Measurements from ENCODE around the gene MST1.

MST1 gene

GRCh38 chr3:49654955-49655556 is 34.2 kb downstream of the MST1 start:
- H3K4me3 ChIP-seq (ENCODE audit: low read length): no peak overlapping the region
- no peak for TF ChIP-seq ZNF274 (IDR thresholded peaks at IDR 0.05; ENCODE audit: low read depth, low read length)

- TF ChIP-seq ZNF274 (IDR thresholded peaks at IDR 0.05; ENCODE audit: low read depth, low read length): no peak
- H3K4me3 ChIP-seq (ENCODE audit: low read length): no peak overlapping the region
These were observed 35.0 kb downstream of the MST1 start for GRCh38 chr3:49654176-49654825.

DNA sequence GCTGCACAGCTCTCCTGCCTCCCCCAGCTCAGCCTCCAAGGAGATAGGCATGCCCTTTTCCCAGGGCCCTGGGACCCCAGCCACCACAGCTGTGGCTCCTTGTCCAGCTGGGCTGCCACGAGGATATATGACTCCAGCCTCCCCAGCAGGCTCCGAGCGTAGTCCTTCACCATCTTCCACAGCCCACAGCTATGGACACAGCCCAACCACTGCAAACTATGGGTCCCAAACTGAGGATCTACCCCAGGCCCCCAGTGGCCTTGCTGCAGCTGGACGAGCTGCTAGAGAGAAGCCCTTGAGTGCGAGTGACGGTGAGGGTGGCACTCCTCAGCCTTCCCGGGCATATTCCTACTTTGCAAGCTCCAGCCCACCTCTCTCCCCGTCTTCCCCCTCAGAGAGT is 35.7 kb downstream of the MST1 start:
- no peak overlapping the region for H3K4me3 ChIP-seq (ENCODE audit: low read length)
- TF ChIP-seq ZNF274 (IDR thresholded peaks at IDR 0.05; ENCODE audit: low read depth, low read length): no peak

GRCh38 chr3:49652903-49653415 is 36.3 kb downstream of the MST1 start:
- no peak overlapping the region for H3K4me3 ChIP-seq (ENCODE audit: low read length)
- no peak for TF ChIP-seq ZNF274 (IDR thresholded peaks at IDR 0.05; ENCODE audit: low read depth, low read length)

GRCh38 chr3:49652218-49652902 is 36.9 kb downstream of the MST1 start:
- H3K4me3 ChIP-seq (ENCODE audit: low read length): no peak overlapping the region
- TF ChIP-seq ZNF274 (IDR thresholded peaks at IDR 0.05; ENCODE audit: low read depth, low read length): no peak

DNA sequence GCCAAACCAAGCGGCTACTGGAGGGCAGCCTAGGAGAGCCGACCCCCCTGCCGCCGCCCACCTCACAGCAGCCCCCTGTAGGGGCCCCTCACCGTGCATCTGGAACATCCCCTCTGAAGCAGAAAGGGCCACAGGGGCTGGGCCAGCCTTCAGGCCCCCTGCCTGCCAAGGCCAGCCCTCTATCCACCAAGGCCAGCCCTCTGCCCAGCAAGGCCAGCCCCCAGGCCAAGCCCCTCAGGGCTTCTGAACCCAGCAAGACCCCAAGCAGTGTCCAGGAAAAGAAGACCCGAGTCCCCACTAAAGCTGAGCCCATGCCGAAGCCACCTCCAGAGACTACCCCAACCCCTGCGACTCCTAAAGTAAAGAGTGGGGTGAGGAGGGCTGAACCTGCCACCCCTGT is 38.6 kb downstream of the MST1 start:
- no peak for TF ChIP-seq ZNF274 (IDR thresholded peaks at IDR 0.05; ENCODE audit: low read depth, low read length)
- H3K4me3 ChIP-seq (ENCODE audit: low read length): no peak overlapping the region

GRCh38 chr3:49650177-49650576 is 39.1 kb downstream of the MST1 start:
- no peak for TF ChIP-seq ZNF274 (IDR thresholded peaks at IDR 0.05; ENCODE audit: low read depth, low read length)
- no peak overlapping the region for H3K4me3 ChIP-seq (ENCODE audit: low read length)

DNA sequence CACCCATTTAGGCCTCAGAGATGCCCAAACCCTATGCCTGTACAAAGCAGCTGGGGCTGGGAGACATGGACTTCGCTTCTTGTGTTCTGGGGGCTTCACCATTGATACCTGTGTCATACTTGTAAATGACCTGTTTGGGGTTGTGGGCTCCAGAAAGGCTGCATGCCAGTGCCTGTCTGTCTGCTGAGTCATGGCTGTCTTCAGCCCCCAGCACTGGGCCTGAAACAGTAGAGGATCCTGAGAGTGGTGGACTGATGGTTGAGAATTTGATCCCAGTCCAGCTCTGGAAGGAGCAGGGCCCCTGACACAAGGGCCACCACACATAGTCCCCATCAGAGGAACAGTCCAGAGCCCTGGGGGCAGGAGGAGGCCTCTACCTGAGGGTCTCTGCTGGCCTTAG is 39.7 kb downstream of the MST1 start:
- TF ChIP-seq ZNF274 (IDR thresholded peaks at IDR 0.05; ENCODE audit: low read depth, low read length): no peak
- no peak overlapping the region for H3K4me3 ChIP-seq (ENCODE audit: low read length)

DNA sequence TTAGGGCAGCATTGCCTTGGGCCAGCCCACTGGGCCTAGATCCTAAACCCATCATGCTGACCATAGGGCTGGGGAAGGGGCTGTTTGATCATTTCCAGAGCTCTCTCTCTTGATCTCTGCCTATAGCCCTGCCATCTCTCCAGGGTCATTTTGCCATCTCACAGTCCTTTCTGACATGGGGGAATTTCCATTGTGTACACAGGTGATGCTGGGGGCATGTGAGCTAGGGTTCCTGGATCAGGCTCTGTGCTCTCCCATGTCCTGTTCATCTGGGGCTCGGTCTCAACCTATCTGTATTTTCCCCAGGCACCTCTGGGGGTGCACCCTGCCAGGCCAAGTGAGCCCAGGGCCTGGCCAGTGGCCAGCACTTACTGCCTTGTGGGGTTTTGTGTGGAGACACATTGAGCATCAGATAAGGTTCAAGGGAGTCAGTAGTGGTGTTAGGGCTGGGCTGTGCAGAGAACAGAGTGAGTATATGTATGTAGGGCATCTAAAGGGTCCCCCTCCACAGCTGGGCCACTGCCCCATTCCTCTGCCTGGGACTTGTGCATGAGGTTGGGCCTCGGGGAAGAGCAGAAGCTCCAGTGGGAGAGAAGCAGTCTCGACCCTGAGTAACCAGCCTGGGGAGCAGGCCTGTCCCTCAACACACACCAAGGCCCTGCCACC is 40.8 kb downstream of the MST1 start:
- H3K4me3 ChIP-seq (ENCODE audit: low read length): no peak overlapping the region
- TF ChIP-seq ZNF274 (IDR thresholded peaks at IDR 0.05; ENCODE audit: low read depth, low read length): no peak

DNA sequence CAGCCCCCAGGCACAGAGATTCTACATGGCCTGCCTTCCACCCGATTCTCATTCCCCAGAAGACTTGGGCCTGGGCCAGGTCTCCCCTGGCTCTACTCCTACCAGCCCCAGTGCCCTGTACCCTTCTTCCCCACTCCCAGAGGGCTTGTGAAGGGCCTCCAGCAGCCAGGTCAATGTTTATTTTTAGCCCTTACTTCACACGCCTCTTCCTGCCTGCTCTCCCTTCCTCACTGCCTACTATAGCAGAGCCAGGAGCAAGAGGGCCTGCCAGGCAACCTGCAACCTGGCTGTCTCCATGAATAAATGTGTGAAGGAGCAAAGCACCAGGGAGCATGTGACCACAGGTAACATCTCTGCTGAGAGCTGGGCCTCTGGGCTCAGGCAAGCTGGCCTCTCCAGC is 41.5 kb downstream of the MST1 start:
- H3K4me3 ChIP-seq (ENCODE audit: low read length): no peak overlapping the region
- TF ChIP-seq ZNF274 (IDR thresholded peaks at IDR 0.05; ENCODE audit: low read depth, low read length): no peak

DNA sequence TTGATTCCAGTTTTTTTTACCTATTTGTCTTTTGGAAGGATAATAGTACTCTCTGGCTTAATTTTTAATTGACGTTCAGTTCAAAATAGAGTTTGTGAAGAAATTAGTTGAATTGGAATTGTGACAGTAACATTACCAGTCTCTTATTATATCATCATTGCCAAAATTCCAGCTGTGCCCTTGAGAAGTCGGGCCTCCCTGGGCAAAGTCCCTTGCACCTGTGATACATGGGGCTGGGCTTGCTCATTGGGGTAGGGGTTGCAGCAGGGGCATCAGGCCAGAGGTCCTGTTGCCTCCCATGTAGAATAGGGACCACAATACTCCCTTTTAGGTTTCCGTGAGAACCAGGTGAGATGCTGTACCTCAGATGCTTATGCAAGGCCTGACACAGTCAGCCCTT is 43.0 kb downstream of the MST1 start:
- TF ChIP-seq ZNF274 (IDR thresholded peaks at IDR 0.05; ENCODE audit: low read depth, low read length): no peak
- H3K4me3 ChIP-seq (ENCODE audit: low read length): no peak overlapping the region

GRCh38 chr3:49644684-49645083 is 44.6 kb downstream of the MST1 start:
- TF ChIP-seq ZNF274 (IDR thresholded peaks at IDR 0.05; ENCODE audit: low read depth, low read length): no peak

DNA sequence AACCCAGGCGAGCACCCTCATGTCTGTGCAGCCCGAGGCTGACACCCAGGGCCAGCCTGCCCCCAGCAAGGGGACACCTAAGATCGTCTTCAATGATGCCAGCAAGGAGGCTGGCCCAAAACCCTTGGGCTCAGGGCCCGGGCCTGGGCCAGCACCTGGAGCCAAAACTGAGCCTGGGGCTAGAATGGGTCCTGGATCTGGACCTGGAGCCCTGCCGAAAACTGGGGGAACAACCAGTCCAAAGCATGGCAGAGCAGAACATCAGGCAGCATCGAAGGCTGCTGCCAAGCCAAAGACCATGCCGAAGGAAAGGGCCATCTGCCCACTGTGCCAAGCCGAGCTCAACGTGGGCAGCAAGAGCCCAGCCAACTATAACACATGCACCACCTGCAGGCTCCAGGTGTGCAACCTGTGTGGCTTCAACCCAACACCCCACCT is 46.5 kb downstream of the MST1 start:
- no peak overlapping the region for H3K4me3 ChIP-seq (ENCODE audit: low read length)
- no peak for TF ChIP-seq ZNF274 (IDR thresholded peaks at IDR 0.05; ENCODE audit: low read depth, low read length)

More at GRCh38 chr3:49644684-49645083, 44.6 kb downstream of the MST1 start:
- no peak overlapping the region for H3K4me3 ChIP-seq (ENCODE audit: low read length)

DNA sequence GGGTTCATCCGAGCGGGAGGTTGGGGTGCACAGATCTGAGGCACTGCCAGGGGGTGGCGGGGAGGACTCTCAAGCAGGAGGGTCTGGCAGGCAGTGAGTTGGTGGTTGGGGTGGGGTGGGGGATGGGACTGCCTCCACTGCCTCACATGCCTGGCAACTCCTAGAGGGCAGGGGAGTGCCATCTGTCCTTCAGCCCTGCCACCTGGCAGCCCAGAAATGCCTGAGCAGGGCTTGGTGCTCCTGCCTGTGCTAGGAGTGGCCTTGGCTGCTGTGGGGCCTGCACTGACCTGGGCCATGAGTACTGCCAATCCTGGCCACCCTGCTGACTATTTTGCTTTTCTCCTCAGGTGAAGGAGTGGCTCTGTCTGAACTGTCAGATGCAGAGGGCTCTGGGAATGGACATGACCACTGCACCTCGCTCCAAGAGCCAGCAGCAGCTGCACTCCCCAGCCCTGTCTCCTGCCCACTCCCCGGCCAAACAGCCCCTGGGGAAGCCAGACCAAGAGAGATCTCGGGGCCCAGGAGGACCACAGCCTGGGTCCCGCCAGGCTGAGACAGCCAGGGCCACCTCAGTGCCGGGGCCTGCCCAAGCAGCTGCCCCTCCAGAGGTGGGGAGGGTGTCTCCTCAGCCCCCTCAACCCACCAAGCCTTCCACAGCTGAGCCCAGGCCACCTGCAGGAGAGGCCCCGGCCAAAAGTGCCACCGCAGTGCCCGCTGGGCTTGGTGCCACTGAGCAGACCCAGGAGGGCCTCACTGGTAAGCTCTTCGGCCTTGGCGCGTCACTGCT is 47.2 kb downstream of the MST1 start:
- no peak overlapping the region for H3K4me3 ChIP-seq (ENCODE audit: low read length)
- TF ChIP-seq ZNF274 (IDR thresholded peaks at IDR 0.05; ENCODE audit: low read depth, low read length): no peak
